IMR-90 (cell line): ENCODE measurements around the gene GPT2. TPM values are rescaled to one million over a fixed set of nuclear protein-coding genes. Genes with fewer than 3 reads are reported as not detected.

Experiments used
- ATAC-seq: fragments of 200-7000 bp; cut with Tn5 transposase; 2 replicates; pipeline ENCODE4 v1.9.1; 2020; ENCODE audit warnings: low read depth, mild to moderate bottlenecking, moderate library complexity
- BruUV-seq: library from RNA; stranded (reverse); fragments of 400-500 nt; replicated peaks from 2 replicates; lab custom pipeline; 2021; lab: Mats Ljungman, UMichigan
- CTCF ChIA-PET: fragments of 300-600 bp; formaldehyde crosslinking; extraction: SDS; loops from one replicate; lab custom pipeline; 2021; ENCODE audit warnings: antibody characterized with exemption; lab: Yijun Ruan, JAX
- POLR2A ChIA-PET: fragments of 300-600 bp; sonication (Branson Sonifier 250); formaldehyde crosslinking; loops from one replicate; lab custom pipeline; 2022; ENCODE audit warnings: antibody characterized with exemption; ENCODE audit not compliant: unreplicated experiment; lab: Charles Lee
- DNase-seq: peaks from one replicate; pipeline ENCODE4 v3.0.0; 2013
- H2AFZ ChIP-seq: replicated peaks from 2 replicates; pipeline ENCODE3; 2013; ENCODE audit warnings: low read length, mild to moderate bottlenecking; ENCODE audit not compliant: poor library complexity
- H2AK5ac ChIP-seq: 2 replicates; pipeline ENCODE4 v1.6.1; 2013; ENCODE audit warnings: low read depth, low read length, inconsistent platforms
- H2AK9ac ChIP-seq: replicated peaks from 2 replicates; pipeline ENCODE3; 2013; ENCODE audit warnings: mild to moderate bottlenecking, low read depth, low read length, moderate library complexity; ENCODE audit not compliant: poor library complexity
- H2BK120ac ChIP-seq: 2 replicates; pipeline ENCODE4 v1.6.1; 2013; ENCODE audit warnings: low read depth, low read length, inconsistent platforms
- H2BK15ac ChIP-seq: 3 replicates; pipeline ENCODE4 v1.6.1; 2013; ENCODE audit warnings: low read depth, low read length, inconsistent platforms
- H2BK20ac ChIP-seq: 2 replicates; pipeline ENCODE4 v1.6.1; 2013; ENCODE audit warnings: low read depth, mild to moderate bottlenecking, inconsistent platforms, low read length, moderate library complexity
- H2BK5ac ChIP-seq: 2 replicates; pipeline ENCODE4 v1.6.1; 2013; ENCODE audit warnings: mild to moderate bottlenecking, low read depth, low read length, inconsistent platforms; ENCODE audit not compliant: poor library complexity, severe bottlenecking
- H3K14ac ChIP-seq: replicated peaks from 2 replicates; pipeline ENCODE4 v1.6.1; 2013; ENCODE audit warnings: low read depth, low read length, inconsistent platforms
- H3K18ac ChIP-seq: 2 replicates; pipeline ENCODE4 v1.6.1; 2013; ENCODE audit warnings: low read depth, low read length, control low read depth
- H3K23ac ChIP-seq: 2 replicates; pipeline ENCODE4 v1.6.1; 2013; ENCODE audit warnings: low read depth, low read length, inconsistent platforms
- H3K27ac ChIP-seq: 2 replicates; pipeline ENCODE4 v1.5.1; 2013; ENCODE audit warnings: mild to moderate bottlenecking, control low read depth, low read length; ENCODE audit not compliant: insufficient read depth
- H3K27me3 ChIP-seq: 2 replicates; pipeline ENCODE4 v1.6.1; 2013; ENCODE audit warnings: low read length; ENCODE audit not compliant: control insufficient read depth, insufficient read depth
- H3K36me3 ChIP-seq: 2 replicates; pipeline ENCODE4 v1.6.1; 2013; ENCODE audit warnings: low read length, mixed read lengths; ENCODE audit not compliant: control insufficient read depth, insufficient read depth
- H3K4ac ChIP-seq: 2 replicates; pipeline ENCODE4 v1.6.1; 2013; ENCODE audit warnings: low read depth, low read length, inconsistent platforms
- H3K4me1 ChIP-seq: 2 replicates; pipeline ENCODE4 v1.6.1; 2013; ENCODE audit warnings: low read length, mixed read lengths; ENCODE audit not compliant: control insufficient read depth, insufficient read depth
- H3K4me2 ChIP-seq: 2 replicates; pipeline ENCODE4 v1.6.1; 2013; ENCODE audit warnings: low read depth, mild to moderate bottlenecking, control low read depth, low read length, moderate library complexity
- H3K4me3 ChIP-seq: 2 replicates; pipeline ENCODE4 v1.5.1; 2013; ENCODE audit warnings: low read depth, mild to moderate bottlenecking, control low read depth, low read length, moderate library complexity; ENCODE audit not compliant: insufficient read depth
- H3K56ac ChIP-seq: 2 replicates; pipeline ENCODE4 v1.6.1; 2013; ENCODE audit warnings: low read length, inconsistent platforms; ENCODE audit not compliant: insufficient read depth; ENCODE audit errors: extremely low read depth
- H3K79me1 ChIP-seq, 2 experiments: 2 replicates each; pipeline ENCODE4 v1.6.1; 2013; ENCODE audit warnings: low read length in 2 of 2, inconsistent platforms in 1 of 2, low read depth in 1 of 2
- H3K9ac ChIP-seq: 2 replicates; pipeline ENCODE4 v1.6.1; 2013; ENCODE audit warnings: low read depth, low read length, control low read depth
- H3K9me1 ChIP-seq: 2 replicates; pipeline ENCODE4 v1.6.1; 2013; ENCODE audit warnings: low read length, inconsistent platforms; ENCODE audit not compliant: insufficient read depth
- H3K9me3 ChIP-seq: 2 replicates; pipeline ENCODE4 v1.6.1; 2013; ENCODE audit warnings: low read length; ENCODE audit not compliant: control insufficient read depth, insufficient read depth
- H4K20me1 ChIP-seq: 2 replicates; pipeline ENCODE4 v1.6.1; 2013; ENCODE audit warnings: low read length, inconsistent platforms; ENCODE audit not compliant: insufficient read depth
- H4K5ac ChIP-seq: 2 replicates; pipeline ENCODE4 v1.6.1; 2013; ENCODE audit warnings: mild to moderate bottlenecking, low read depth, low read length, control low read depth
- H4K8ac ChIP-seq, 2 experiments: 2 replicates each; pipeline ENCODE4 v1.6.1; 2013; ENCODE audit warnings: low read depth in 2 of 2, low read length in 2 of 2, control low read depth in 1 of 2, inconsistent platforms in 1 of 2
- H4K91ac ChIP-seq: 2 replicates; pipeline ENCODE4 v1.6.1; 2013; ENCODE audit warnings: low read depth, low read length, inconsistent platforms; ENCODE audit not compliant: insufficient read depth
- BHLHE40 ChIP-seq: fragments of 150-350 bp; IDR thresholded peaks from 2 replicates; pipeline ENCODE4 v1.6.1; 2016; ENCODE audit warnings: mild to moderate bottlenecking, low read depth, low read length
- CHD1 ChIP-seq: IDR thresholded peaks from 2 replicates; pipeline ENCODE4 v1.6.1; 2012; ENCODE audit warnings: low read depth, low read length, improper control_type of control experiment
- RAD21 ChIP-seq: IDR thresholded peaks from 2 replicates; pipeline ENCODE4 v1.6.1; 2012; ENCODE audit warnings: low read length, improper control_type of control experiment
- RCOR1 ChIP-seq: IDR thresholded peaks from 2 replicates; pipeline ENCODE4 v1.6.1; 2012; ENCODE audit warnings: mild to moderate bottlenecking, low read length, improper control_type of control experiment; ENCODE audit not compliant: insufficient replicate concordance
- WGBS, 2 experiments: methylation state at CpG; one replicate each; pipeline versions ENCODE4 v1.1.5 to v1.1.7; 2013; ENCODE audit warnings: missing lambda C conversion rate in 2 of 2; ENCODE audit not compliant: insufficient read length in 1 of 2; ENCODE audit errors: extremely low coverage in 2 of 2; 5-methylcytosine and 5-hydroxymethylcytosine counted together
- dilution Hi-C: fragments of 300-500 bp; cut with HindIII; formaldehyde crosslinking; loops from one replicate; pipeline ENCODE4 v1.14.3; 2018; ENCODE audit warnings: low sequenced_read_pairs; ENCODE audit not compliant: unreplicated experiment
- in situ Hi-C: fragments of 300-500 bp; cut with MboI; formaldehyde crosslinking; loops from 3 replicates; pipeline ENCODE4 v1.14.3; 2019; ENCODE audit warnings: low sequenced_read_pairs, inconsistent platforms, mixed read lengths
- intact Hi-C: fragments of 100-400 bp; cut with micrococcal nuclease; formaldehyde crosslinking; loops from 2 replicates; pipeline ENCODE4 v1.10.0; 2022
- polyA plus RNA-seq, 3 experiments: library from polyadenylated mRNA; depleted of rRNA; stranded (reverse); fragments of >200 nt; gene quantifications; 2 replicates each; pipeline ENCODE4 v1.2.3, GENCODE V29; 2012; ENCODE audit warnings: low replicate concordance in 1 of 3
- total RNA-seq: library from RNA; depleted of rRNA; stranded (reverse); fragments of >200 nt; gene quantifications from 2 replicates; pipeline ENCODE4 v1.2.3, GENCODE V29; 2012
- TF ChIP-seq, protein P1 (sequence below): conservative IDR thresholded peaks from 2 replicates; pipeline ENCODE4 v1.5.1; 2012; ENCODE audit warnings: mild to moderate bottlenecking, low read depth, low read length, improper control_type of control experiment

GPT2 gene
- total and polyA plus RNA-seq, 2 of the 4 experiments (the other 2 are of a cell fraction): 26.4 to 31.5 TPM

DNA sequence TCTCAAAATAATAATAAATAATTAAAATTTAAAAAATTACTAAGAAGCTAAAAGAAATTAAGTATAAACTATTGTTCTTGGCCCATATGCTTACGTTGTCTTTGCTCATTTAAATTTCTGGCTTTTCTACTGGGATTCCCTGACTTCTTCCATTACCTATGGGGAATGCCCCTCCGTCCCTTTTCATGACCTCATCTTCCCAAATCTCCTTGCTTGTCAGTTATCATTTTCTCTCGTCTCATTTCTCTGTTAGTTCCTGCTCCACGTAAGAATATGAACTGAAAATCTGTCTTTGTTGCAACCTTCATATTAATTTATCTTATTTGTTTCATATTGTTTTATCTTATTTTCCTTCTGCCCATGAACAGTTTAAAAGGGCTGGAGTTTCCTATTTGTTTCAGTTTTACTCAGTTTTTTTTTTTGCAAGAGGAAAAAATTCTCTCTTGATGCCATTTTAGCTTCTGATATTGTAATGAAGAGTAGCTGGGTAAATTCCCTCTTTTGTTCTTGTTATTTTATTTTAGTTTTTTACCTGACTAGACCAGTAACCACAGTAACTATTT, 91.8 kb downstream of the GPT2 start:
- peaks cover 3% of the 10 kb centered on the region for H3K36me3 ChIP-seq
- WGBS, 2 experiments: no CpG with 5 or more reads among the region's 4 CpGs
- H3K18ac ChIP-seq: no peak overlapping the region
- intact Hi-C loops (no loop called here), dilution Hi-C loops (no loop called here), in situ Hi-C loops (no loop called here)
- H4K8ac ChIP-seq: no peak overlapping the region
- H4K91ac ChIP-seq: no peak overlapping the region
- H3K27me3 ChIP-seq: no peaks in the 10 kb centered on the region
- ATAC-seq (no peak), DNase-seq (no peak)
- H3K9me1 ChIP-seq: peaks cover 5% of the 10 kb centered on the region; the same call in 1 of the 2 replicates
- H2BK20ac ChIP-seq: no peak overlapping the region
- no peak overlapping the region for H2AK5ac ChIP-seq
- H4K5ac ChIP-seq: no peak overlapping the region
- H3K4ac ChIP-seq: no peak overlapping the region
- H3K23ac ChIP-seq: no peak overlapping the region
- POLR2A ChIA-PET: no interaction called here
- no peak overlapping the region for H3K9ac ChIP-seq
- peaks cover 8% of the 10 kb centered on the region for H3K4me1 ChIP-seq
- H3K4me2 ChIP-seq: no peak overlapping the region
- peaks cover 19% of the 10 kb centered on the region for H4K20me1 ChIP-seq
- no peak overlapping the region for H2AK9ac ChIP-seq
- H3K27ac ChIP-seq: no peak overlapping the region
- no peak overlapping the region for H2BK120ac ChIP-seq
- no peak overlapping the region for H3K56ac ChIP-seq
- H3K79me1 ChIP-seq: peaks cover 0 to 21% of the 10 kb centered on the region in 2 experiments
- H3K9me3 ChIP-seq: no peaks in the 10 kb centered on the region
- no TSS peak for BruUV-seq
- CTCF ChIA-PET: no interaction called here
- H3K4me3 ChIP-seq: no peak overlapping the region
- H2BK5ac ChIP-seq: no peak overlapping the region
- no peak overlapping the region for H2BK15ac ChIP-seq
- no peak for TF ChIP-seq RAD21
- TF ChIP-seq BHLHE40: no peak
- no peak for TF ChIP-seq RCOR1
- TF ChIP-seq CHD1: no peak
- TF ChIP-seq, protein P1, sequence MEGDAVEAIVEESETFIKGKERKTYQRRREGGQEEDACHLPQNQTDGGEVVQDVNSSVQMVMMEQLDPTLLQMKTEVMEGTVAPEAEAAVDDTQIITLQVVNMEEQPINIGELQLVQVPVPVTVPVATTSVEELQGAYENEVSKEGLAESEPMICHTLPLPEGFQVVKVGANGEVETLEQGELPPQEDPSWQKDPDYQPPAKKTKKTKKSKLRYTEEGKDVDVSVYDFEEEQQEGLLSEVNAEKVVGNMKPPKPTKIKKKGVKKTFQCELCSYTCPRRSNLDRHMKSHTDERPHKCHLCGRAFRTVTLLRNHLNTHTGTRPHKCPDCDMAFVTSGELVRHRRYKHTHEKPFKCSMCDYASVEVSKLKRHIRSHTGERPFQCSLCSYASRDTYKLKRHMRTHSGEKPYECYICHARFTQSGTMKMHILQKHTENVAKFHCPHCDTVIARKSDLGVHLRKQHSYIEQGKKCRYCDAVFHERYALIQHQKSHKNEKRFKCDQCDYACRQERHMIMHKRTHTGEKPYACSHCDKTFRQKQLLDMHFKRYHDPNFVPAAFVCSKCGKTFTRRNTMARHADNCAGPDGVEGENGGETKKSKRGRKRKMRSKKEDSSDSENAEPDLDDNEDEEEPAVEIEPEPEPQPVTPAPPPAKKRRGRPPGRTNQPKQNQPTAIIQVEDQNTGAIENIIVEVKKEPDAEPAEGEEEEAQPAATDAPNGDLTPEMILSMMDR: no peak
- no peak overlapping the region for H2AFZ ChIP-seq
- no peak overlapping the region for H3K14ac ChIP-seq
